GM21825 (cell line): ENCODE data around the gene ULK1.
A peak's percentile ranks its signal among the peaks of the same experiment; 100 is the strongest.
"Not testable (repeated sequence)": the region's sequence is repeated elsewhere in the genome, so short reads cannot be mapped to it uniquely, and the experiment has no call there.

ENCODE experiments used
- ATAC-seq: cut with Tn5 transposase; IDR thresholded peaks from one replicate; pipeline ENCODE4 v1.9.1; 2021; ENCODE audit warnings: mild to moderate bottlenecking, moderate library complexity; ENCODE audit not compliant: unreplicated experiment

The ULK1 gene

GRCh38 chr12:131885543-131886057, 8.8 kb upstream of the ULK1 start:
- no peak for ATAC-seq

- not testable (repeated sequence) for ATAC-seq
Observed at GRCh38 chr12:131891722-131892121, 2.7 kb upstream of the ULK1 start.

- ATAC-seq, result no peak
Observed at GRCh38 chr12:131892711-131893604, 1.5 kb upstream of the ULK1 start.

- ATAC-seq, result no peak
Observed at GRCh38 chr12:131893605-131894312, 663 bp upstream of the ULK1 start.

- ATAC-seq, result peak; percentile 4
Observed at GRCh38 chr12:131894981-131895639, 688 bp downstream of the ULK1 start.

GRCh38 chr12:131895640-131896079, 1.2 kb downstream of the ULK1 start:
- no peak for ATAC-seq

GRCh38 chr12:131896080-131896810, 1.8 kb downstream of the ULK1 start:
- peak; percentile 62 for ATAC-seq

GRCh38 chr12:131896811-131897270, 2.4 kb downstream of the ULK1 start:
- no peak for ATAC-seq

GRCh38 chr12:131897276-131897675, 2.9 kb downstream of the ULK1 start:
- no peak for ATAC-seq

- no peak for ATAC-seq
Observed at GRCh38 chr12:131897875-131898274, 3.5 kb downstream of the ULK1 start.

- no peak for ATAC-seq
Observed at GRCh38 chr12:131900397-131900796, 6.0 kb downstream of the ULK1 start.

GRCh38 chr12:131901431-131902331, 7.3 kb downstream of the ULK1 start:
- ATAC-seq, result no peak

GRCh38 chr12:131902332-131903241, 8.2 kb downstream of the ULK1 start:
- no peak for ATAC-seq

- ATAC-seq, result no peak
Observed at GRCh38 chr12:131903270-131904255, 9.1 kb downstream of the ULK1 start.

GRCh38 chr12:131904346-131904745, 9.9 kb downstream of the ULK1 start:
- no peak for ATAC-seq

GRCh38 chr12:131905081-131905629, 10.7 kb downstream of the ULK1 start:
- ATAC-seq, result no peak

GRCh38 chr12:131905630-131906091, 11.2 kb downstream of the ULK1 start:
- ATAC-seq, result no peak
